ENCODE measurements around the gene RTEL1. TPM values are rescaled to one million over a fixed set of nuclear protein-coding genes. Genes with fewer than 3 reads are reported as not detected.

RTEL1 gene
- total RNA-seq, 1 experiment from 2014 or later, result 58.0 TPM

DNA sequence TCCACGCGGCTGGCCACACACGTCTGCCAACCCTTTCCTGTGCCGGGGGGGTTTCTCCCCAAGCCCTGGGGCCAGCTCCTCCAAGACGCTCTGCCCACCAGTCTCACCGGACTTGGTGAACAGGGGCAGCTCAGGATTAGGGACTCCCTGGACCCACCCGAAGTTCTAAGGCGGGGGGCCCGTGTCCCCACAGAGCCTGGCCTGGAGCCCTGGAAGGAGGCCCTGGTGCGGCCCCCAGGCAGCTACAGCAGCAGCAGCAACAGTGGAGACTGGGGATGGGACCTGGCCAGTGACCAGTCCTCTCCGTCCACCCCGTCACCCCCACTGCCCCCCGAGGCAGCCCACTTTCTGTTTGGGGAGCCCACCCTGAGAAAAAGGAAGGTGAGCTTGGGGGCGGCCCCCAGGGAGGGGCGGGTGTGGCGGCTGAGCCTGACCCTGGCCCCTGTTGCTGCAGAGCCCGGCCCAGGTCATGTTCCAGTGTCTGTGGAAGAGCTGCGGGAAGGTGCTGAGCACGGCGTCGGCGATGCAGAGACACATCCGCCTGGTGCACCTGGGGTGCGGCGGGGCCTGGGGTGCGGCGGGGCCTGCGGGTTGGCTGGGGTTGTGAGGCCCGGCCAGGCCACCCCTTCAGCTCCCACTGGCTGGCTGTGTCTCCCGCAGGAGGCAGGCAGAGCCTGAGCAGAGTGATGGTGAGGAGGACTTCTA lies 83.7 kb downstream of the RTEL1 start:
- Histone ChIP-seq H3K9me2 (ENCODE audit: insufficient read depth) (no peaks in the 10 kb centered on the region), H3K9me3 (ENCODE audit: control insufficient read depth in 1 of 2, insufficient read depth in 1 of 2, low read depth in 1 of 2, low read length in 2 of 2) (no peaks in the 10 kb centered on the region), H3K79me2 (ENCODE audit: insufficient read depth, low read length) (peaks cover 18% of the 10 kb centered on the region), H4K20me1 (ENCODE audit: insufficient read depth) (no peaks in the 10 kb centered on the region), H3K4me2 (ENCODE audit: low read length) (peak overlapping the region; percentile 78), H3K4me3 (replicated peaks in 1 of 2; ENCODE audit: low read depth in 1 of 2, low read length in 2 of 2) (peak overlapping the region; percentile 76 to 85), H3K4me1 (ENCODE audit: control insufficient read depth in 1 of 2, insufficient read depth in 2 of 2, low read length in 2 of 2) (peaks cover 13 to 35% of the 10 kb centered on the region in 2 experiments; a peak in 3 of 4 replicates), H3K9ac (ENCODE audit: low read length) (peak overlapping the region; percentile 89), H3K36me3 (ENCODE audit: control insufficient read depth in 1 of 2, insufficient read depth in 2 of 2, low read length in 2 of 2) (peaks cover 3 to 23% of the 10 kb centered on the region in 2 experiments; a peak in 2 of 4 replicates), H3K27ac (ENCODE audit: low read depth, low read length) (peak overlapping the region; percentile 96), H2AFZ (ENCODE audit: low read depth, low read length, poor library complexity, severe bottlenecking) (no peak overlapping the region), H3K27me3 (ENCODE audit: insufficient read depth, low read length) (no peaks in the 10 kb centered on the region)
- no peak for ATAC-seq
- ChIA-PET POLR2A (interaction anchor here (1.6 to 1.7 kb wide), 2 partner anchors 34 to 124 kb away, joined by 6 to 12 read pairs; partner anchors contain the start of genes ARFRP1, TPD52L2 and ZGPAT), RAD21 (ENCODE audit: low non-redundant PET in 1 of 2, low total read pairs in 2 of 2, uncharacterized antibody in 2 of 2, unreplicated experiment in 2 of 2) (no interaction called here), CTCF (interaction anchor here (1.1 to 1.6 kb wide), 3 partner anchors 34 to 239 kb away, joined by 3 to 5 read pairs (median 4); partner anchors contain the start of genes ARFRP1, PRPF6, TPD52L2 and ZGPAT)
- no TSS peak for BruUV-seq (replicated peaks)
- no peak for TF ChIP-seq ELF1 (IDR thresholded peaks at IDR 0.05; ENCODE audit: borderline replicate concordance, low read depth)
- TF ChIP-seq EGR1 (IDR thresholded peaks at IDR 0.05; ENCODE audit: low read depth), result no peak
- no peak for TF ChIP-seq ZFX (IDR thresholded peaks at IDR 0.05)
- no peak for TF ChIP-seq CEBPB (IDR thresholded peaks at IDR 0.05; ENCODE audit: low read depth)
- TF ChIP-seq EZH2 (IDR thresholded peaks at IDR 0.05), result no peak
- TF ChIP-seq ATF3 (IDR thresholded peaks at IDR 0.05), result no peak
- TF ChIP-seq, protein P1, sequence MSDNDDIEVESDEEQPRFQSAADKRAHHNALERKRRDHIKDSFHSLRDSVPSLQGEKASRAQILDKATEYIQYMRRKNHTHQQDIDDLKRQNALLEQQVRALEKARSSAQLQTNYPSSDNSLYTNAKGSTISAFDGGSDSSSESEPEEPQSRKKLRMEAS (IDR thresholded peaks at IDR 0.05), result no peak
- TF ChIP-seq RAD21 (IDR thresholded peaks at IDR 0.05; ENCODE audit: low read depth), result no peak
- no peak for TF ChIP-seq ZBTB33 (IDR thresholded peaks at IDR 0.05; ENCODE audit: extremely low read depth, insufficient replicate concordance, low read length)
- TF ChIP-seq SIN3A (IDR thresholded peaks at IDR 0.05; ENCODE audit: low read depth), result no peak
- no peak for TF ChIP-seq SP1 (IDR thresholded peaks at IDR 0.05; ENCODE audit: low read depth)
- TF ChIP-seq EZH2phosphoT487 (IDR thresholded peaks at IDR 0.05; ENCODE audit: borderline replicate concordance), result no peak
- TF ChIP-seq ZNF274 (IDR thresholded peaks at IDR 0.05; ENCODE audit: low read depth, low read length), result no peak
- TF ChIP-seq POLR2A (IDR thresholded peaks at IDR 0.05; ENCODE audit: borderline replicate concordance, extremely low read depth, insufficient read depth, insufficient read length), result no peak
- TF ChIP-seq POLR2AphosphoS5 (IDR thresholded peaks at IDR 0.05; ENCODE audit: low read depth, low read length), result no peak
- TF ChIP-seq REST (IDR thresholded peaks at IDR 0.05; ENCODE audit: low read depth), result no peak
- no peak for TF ChIP-seq SRF (IDR thresholded peaks at IDR 0.05; ENCODE audit: low read depth)
- DNase-seq (ENCODE audit: low read depth, low spot score), result no peak
- intact Hi-C loops (cut with micrococcal nuclease), result no loop called here

Data from HCT116 (cell line).